Measurements from ENCODE around the gene ZNF154.

DNA sequence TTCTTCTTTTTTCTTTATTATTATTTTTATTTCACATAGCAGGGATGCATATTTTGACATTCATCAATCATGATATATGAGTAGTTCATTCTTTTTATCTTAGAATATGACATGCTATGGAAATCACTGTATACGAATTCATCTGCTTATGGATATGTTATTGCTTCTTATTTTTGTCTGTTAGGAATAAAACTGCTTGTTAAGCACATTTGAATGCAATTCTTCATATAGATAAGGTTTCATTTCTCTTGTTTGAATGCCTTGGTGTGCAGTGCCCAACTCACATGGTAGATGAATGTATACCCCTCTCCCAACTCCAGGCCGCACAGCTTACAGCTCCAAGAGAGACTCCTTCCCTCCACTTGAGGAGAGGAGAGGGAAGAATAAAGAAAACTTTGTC lies 48.9 kb upstream of the ZNF154 start:
- no peak for TF ChIP-seq EZH2 (IDR thresholded peaks at IDR 0.05; ENCODE audit: borderline replicate concordance, low read length)
- TF ChIP-seq, protein P1, sequence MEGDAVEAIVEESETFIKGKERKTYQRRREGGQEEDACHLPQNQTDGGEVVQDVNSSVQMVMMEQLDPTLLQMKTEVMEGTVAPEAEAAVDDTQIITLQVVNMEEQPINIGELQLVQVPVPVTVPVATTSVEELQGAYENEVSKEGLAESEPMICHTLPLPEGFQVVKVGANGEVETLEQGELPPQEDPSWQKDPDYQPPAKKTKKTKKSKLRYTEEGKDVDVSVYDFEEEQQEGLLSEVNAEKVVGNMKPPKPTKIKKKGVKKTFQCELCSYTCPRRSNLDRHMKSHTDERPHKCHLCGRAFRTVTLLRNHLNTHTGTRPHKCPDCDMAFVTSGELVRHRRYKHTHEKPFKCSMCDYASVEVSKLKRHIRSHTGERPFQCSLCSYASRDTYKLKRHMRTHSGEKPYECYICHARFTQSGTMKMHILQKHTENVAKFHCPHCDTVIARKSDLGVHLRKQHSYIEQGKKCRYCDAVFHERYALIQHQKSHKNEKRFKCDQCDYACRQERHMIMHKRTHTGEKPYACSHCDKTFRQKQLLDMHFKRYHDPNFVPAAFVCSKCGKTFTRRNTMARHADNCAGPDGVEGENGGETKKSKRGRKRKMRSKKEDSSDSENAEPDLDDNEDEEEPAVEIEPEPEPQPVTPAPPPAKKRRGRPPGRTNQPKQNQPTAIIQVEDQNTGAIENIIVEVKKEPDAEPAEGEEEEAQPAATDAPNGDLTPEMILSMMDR (IDR thresholded peaks at IDR 0.05; ENCODE audit: low read length), result no peak

Measured in OCI-LY1 (cell line).